ENCODE data around the gene KSR2.

Gene KSR2

GRCh38 chr12:117583092-117583491 is 385.7 kb downstream of the KSR2 start:
- in situ Hi-C loops (cut with MboI; ENCODE audit: low sequenced_read_pairs, unreplicated experiment): loop anchor here (25.0 kb wide), 1 partner anchor 346 kb away; no protein-coding TSS in a partner anchor
- TF ChIP-seq CTCF (IDR thresholded peaks at IDR 0.05; ENCODE audit: borderline replicate concordance, control extremely low read depth, extremely low read depth, insufficient read depth, missing control alignments): no peak
- DNase-seq (ENCODE audit: low spot score): no peak

- TF ChIP-seq CTCF (IDR thresholded peaks at IDR 0.05; ENCODE audit: borderline replicate concordance, control extremely low read depth, extremely low read depth, insufficient read depth, missing control alignments): no peak
- no peak for DNase-seq (ENCODE audit: low spot score)
- in situ Hi-C loops (cut with MboI; ENCODE audit: low sequenced_read_pairs, unreplicated experiment): loop anchor here (25.0 kb wide), 1 partner anchor 345 kb away; no protein-coding TSS in a partner anchor
Observed at GRCh38 chr12:117582135-117582784, 386.5 kb downstream of the KSR2 start.

GRCh38 chr12:117580718-117581062 is 388.1 kb downstream of the KSR2 start:
- TF ChIP-seq CTCF (IDR thresholded peaks at IDR 0.05; ENCODE audit: borderline replicate concordance, control extremely low read depth, extremely low read depth, insufficient read depth, missing control alignments): no peak
- in situ Hi-C loops (cut with MboI; ENCODE audit: low sequenced_read_pairs, unreplicated experiment): loop anchor here (25.0 kb wide), 1 partner anchor 343 kb away; no protein-coding TSS in a partner anchor
- DNase-seq (ENCODE audit: low spot score): peak; percentile 28

- in situ Hi-C loops (cut with MboI; ENCODE audit: low sequenced_read_pairs, unreplicated experiment): loop anchor here (25.0 kb wide), 1 partner anchor 343 kb away; no protein-coding TSS in a partner anchor
- TF ChIP-seq CTCF (IDR thresholded peaks at IDR 0.05; ENCODE audit: borderline replicate concordance, control extremely low read depth, extremely low read depth, insufficient read depth, missing control alignments): no peak
- DNase-seq (ENCODE audit: low spot score): no peak
Observed at GRCh38 chr12:117580015-117580717, 388.6 kb downstream of the KSR2 start.

GRCh38 chr12:117577122-117577657 is 391.6 kb downstream of the KSR2 start:
- TF ChIP-seq CTCF (IDR thresholded peaks at IDR 0.05; ENCODE audit: borderline replicate concordance, control extremely low read depth, extremely low read depth, insufficient read depth, missing control alignments): no peak
- no peak for DNase-seq (ENCODE audit: low spot score)
- in situ Hi-C loops (cut with MboI; ENCODE audit: low sequenced_read_pairs, unreplicated experiment): loop anchor here (25.0 kb wide), 1 partner anchor 340 kb away; no protein-coding TSS in a partner anchor

GRCh38 chr12:117576053-117576452 is 392.7 kb downstream of the KSR2 start:
- in situ Hi-C loops (cut with MboI; ENCODE audit: low sequenced_read_pairs, unreplicated experiment): loop anchor here (25.0 kb wide), 1 partner anchor 339 kb away; no protein-coding TSS in a partner anchor
- no peak for TF ChIP-seq CTCF (IDR thresholded peaks at IDR 0.05; ENCODE audit: borderline replicate concordance, control extremely low read depth, extremely low read depth, insufficient read depth, missing control alignments)
- DNase-seq (ENCODE audit: low spot score): no peak
